ENCODE results near the gene SH3RF3.

The SH3RF3 gene

DNA sequence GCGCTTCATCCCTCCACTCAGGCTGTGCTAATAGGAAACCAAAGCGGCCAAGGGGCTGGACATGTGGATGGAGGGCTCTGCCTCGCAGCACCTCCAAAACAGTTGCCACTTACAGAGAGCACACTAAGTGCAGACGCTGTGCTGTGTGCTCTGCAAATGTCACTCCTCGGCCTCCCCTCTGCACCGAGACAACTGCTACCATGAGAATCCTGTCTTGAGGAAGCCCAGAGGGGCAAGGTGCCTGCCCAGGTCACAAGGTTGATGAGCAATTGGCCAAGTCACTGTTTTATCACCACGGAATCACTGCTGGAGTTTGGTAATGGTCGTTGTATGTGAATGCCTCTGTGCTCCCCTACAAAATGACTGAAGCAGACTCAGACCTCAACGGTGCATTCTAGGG, 352.6 kb downstream of the SH3RF3 start:
- H3K4me1 Mint-ChIP-seq: peaks cover 72% of the 10 kb centered on the region

DNA sequence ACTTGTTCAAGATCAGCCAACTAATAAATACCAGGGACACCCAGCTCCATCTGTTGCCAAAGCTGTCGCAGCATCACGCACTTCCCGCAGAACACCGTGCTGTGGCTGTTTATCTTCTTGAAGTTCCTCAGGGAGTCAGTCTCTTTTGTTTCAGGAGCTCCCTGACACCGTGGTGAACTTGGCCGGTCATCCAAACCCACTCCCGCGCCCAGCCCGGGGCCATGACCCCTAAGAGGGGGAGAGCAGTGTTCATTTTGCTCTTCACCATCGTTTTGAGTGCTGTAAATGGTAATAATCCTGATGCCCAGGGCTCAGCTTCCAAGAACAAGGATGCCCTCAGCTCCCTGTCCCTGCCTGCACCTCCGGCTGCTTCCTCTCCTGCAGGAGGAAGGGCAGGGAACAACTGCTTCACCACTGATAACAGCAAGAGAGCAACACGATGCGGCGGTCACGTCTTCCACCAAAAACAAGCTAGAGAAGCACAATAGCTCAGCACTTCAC, 353.4 kb downstream of the SH3RF3 start:
- no peak overlapping the region for H3K27ac Mint-ChIP-seq
- DNase-seq: peak; percentile 36
- H3K27me3 Mint-ChIP-seq (ENCODE audit: low read depth, poor library complexity): peaks cover 8% of the 10 kb centered on the region
- no peaks in the 10 kb centered on the region for H3K36me3 Mint-ChIP-seq (ENCODE audit: low read depth)
- TF ChIP-seq, protein P1, sequence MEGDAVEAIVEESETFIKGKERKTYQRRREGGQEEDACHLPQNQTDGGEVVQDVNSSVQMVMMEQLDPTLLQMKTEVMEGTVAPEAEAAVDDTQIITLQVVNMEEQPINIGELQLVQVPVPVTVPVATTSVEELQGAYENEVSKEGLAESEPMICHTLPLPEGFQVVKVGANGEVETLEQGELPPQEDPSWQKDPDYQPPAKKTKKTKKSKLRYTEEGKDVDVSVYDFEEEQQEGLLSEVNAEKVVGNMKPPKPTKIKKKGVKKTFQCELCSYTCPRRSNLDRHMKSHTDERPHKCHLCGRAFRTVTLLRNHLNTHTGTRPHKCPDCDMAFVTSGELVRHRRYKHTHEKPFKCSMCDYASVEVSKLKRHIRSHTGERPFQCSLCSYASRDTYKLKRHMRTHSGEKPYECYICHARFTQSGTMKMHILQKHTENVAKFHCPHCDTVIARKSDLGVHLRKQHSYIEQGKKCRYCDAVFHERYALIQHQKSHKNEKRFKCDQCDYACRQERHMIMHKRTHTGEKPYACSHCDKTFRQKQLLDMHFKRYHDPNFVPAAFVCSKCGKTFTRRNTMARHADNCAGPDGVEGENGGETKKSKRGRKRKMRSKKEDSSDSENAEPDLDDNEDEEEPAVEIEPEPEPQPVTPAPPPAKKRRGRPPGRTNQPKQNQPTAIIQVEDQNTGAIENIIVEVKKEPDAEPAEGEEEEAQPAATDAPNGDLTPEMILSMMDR (IDR thresholded peaks at IDR 0.05): no peak
- H3K4me3 Mint-ChIP-seq: peak overlapping the region; percentile 56
- H3K9me3 Mint-ChIP-seq: no peaks in the 10 kb centered on the region
- H3K4me1 Mint-ChIP-seq: peaks cover 70% of the 10 kb centered on the region

More for the DNA sequence above, 352.6 kb downstream of the SH3RF3 start:
- Mint-ChIP-seq H3K27me3 (ENCODE audit: low read depth, poor library complexity) (peaks cover 5% of the 10 kb centered on the region), H3K4me3 (no peak overlapping the region), H3K36me3 (ENCODE audit: low read depth) (no peaks in the 10 kb centered on the region), H3K9me3 (no peaks in the 10 kb centered on the region), H3K27ac (no peak overlapping the region)
- TF ChIP-seq, protein P1 (IDR thresholded peaks at IDR 0.05): no peak
- DNase-seq: no peak

DNA sequence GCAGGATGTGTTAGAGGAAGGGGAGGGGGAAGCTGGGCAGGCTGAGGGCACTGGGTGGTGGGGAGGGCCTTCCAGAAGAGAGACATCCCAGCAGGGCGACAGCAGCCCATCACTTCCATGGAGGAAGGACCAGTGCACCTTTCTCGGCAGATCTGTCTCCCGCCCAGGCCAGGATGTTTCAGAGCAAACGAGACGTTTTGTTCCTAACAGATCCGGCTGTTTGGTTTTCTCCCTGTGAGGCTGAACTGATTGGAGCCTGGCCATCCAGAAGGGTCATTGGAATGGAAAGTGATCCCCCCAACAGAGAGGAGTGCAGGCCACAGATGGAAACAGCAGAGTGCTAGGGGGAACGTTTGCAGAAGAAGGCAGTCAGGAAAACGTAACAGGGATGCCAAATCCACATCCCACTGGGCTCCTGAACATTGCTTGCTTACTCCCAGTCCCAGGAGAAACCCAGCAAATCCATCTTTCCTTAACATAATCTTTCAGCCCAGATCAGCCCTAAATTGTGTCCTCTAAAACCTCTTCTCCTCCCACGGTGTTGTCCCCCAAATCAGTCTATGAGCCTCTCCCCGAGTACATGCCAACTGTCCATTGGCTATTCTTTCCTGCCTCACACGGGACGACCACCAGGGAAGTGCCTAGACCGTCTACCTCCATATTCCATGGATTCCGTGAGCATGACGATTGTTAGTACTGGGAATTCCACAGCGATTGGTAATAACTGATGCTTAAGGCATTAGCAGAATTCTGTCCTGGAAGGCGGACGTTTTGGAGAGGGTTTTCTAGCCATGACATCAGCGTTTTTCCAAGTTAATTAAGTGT, 357.9 kb downstream of the SH3RF3 start:
- H3K27me3 Mint-ChIP-seq (ENCODE audit: low read depth, poor library complexity): peaks cover 5% of the 10 kb centered on the region
- H3K4me3 Mint-ChIP-seq: no peak overlapping the region
- TF ChIP-seq, protein P1 (IDR thresholded peaks at IDR 0.05): no peak
- peak overlapping the region; percentile 4 for H3K27ac Mint-ChIP-seq
- H3K4me1 Mint-ChIP-seq: peaks cover 37% of the 10 kb centered on the region
- H3K36me3 Mint-ChIP-seq (ENCODE audit: low read depth): no peaks in the 10 kb centered on the region
- no peaks in the 10 kb centered on the region for H3K9me3 Mint-ChIP-seq
- no peak for DNase-seq

DNA sequence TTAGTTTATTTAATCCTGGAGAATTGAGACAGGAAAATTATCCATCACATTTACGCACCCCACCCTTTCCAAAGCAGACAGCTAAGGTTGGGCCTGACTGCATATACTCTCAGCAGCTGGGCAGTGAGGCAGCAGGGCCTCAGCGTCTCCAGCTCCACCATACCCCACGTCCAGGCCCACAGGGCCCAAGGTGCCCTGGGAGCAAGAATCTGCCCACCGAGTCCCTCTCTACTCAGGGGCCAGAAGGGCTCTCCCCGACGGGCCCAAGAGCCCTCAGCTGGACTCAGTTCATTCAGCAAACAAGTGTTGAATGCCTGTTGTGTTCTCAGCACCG, 358.5 kb downstream of the SH3RF3 start:
- DNase-seq: no peak
- H3K27me3 Mint-ChIP-seq (ENCODE audit: low read depth, poor library complexity): peaks cover 5% of the 10 kb centered on the region
- no peak overlapping the region for H3K27ac Mint-ChIP-seq
- TF ChIP-seq, protein P1 (IDR thresholded peaks at IDR 0.05): no peak
- no peaks in the 10 kb centered on the region for H3K9me3 Mint-ChIP-seq
- peaks cover 32% of the 10 kb centered on the region for H3K4me1 Mint-ChIP-seq
- H3K36me3 Mint-ChIP-seq (ENCODE audit: low read depth): no peaks in the 10 kb centered on the region
- no peak overlapping the region for H3K4me3 Mint-ChIP-seq

DNA sequence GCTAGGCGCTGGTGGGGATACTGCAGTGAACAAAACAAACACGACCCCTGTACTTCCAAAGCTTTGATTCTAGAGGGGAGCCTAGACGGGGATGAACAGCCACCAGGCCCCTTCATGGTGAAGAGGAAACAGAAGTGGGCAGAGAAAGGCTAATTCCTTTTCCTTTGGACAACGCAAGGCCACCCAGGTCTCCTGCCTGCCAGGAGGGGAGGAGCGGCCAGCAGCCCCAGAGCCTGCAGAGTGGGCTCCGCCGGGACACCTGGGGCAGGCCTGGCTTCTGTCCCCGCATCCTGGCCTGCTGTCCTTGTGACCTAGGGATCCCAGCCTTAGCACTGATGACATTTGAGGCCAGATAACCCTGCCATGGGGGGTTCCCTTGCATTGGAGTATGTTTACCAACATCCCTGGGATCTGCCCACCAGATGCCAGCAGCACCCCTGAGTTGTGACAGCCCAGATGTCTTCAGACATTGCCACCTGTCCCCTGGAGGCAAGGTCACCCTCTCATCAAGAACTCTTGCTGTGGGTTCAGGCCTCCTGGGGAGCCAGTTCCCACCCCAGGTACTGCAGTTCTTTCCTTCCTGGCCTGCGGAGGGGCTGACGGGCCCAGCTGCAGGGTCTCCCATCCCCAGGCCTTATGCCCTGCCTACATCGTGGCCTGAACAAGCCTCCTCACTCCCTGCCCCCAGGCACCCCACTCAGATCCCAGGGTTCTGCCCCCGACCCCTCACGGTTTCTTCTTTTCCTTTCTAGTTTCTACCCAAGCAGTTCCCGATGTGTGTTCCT, 359.1 kb downstream of the SH3RF3 start:
- H3K4me1 Mint-ChIP-seq: peaks cover 26% of the 10 kb centered on the region
- no peak overlapping the region for H3K4me3 Mint-ChIP-seq
- no peaks in the 10 kb centered on the region for H3K9me3 Mint-ChIP-seq
- TF ChIP-seq, protein P1 (IDR thresholded peaks at IDR 0.05): no peak
- peak overlapping the region; percentile 60 for H3K27ac Mint-ChIP-seq
- peaks cover 4% of the 10 kb centered on the region for H3K27me3 Mint-ChIP-seq (ENCODE audit: low read depth, poor library complexity)
- no peak for DNase-seq
- no peaks in the 10 kb centered on the region for H3K36me3 Mint-ChIP-seq (ENCODE audit: low read depth)
